Suprapubic skin (tissue), 4 donors: ENCODE data around the gene ARSG.

Experiments
- EP300 ChIP-seq: sonication (generic); formaldehyde crosslinking; IDR thresholded peaks from one replicate; pipeline ENCODE4 v1.6.1; 2017; ENCODE audit warnings: antibody characterized with exemption
- POLR2A ChIP-seq, 2 donors: fragments of 450-650 bp; IDR thresholded peaks; one replicate each; pipeline ENCODE4 v1.6.1; 2017; ENCODE audit warnings: antibody characterized with exemption in 2 of 2, mild to moderate bottlenecking in 2 of 2, moderate library complexity in 2 of 2
- POLR2AphosphoS5 ChIP-seq, 3 donors: sonication (generic); formaldehyde crosslinking; IDR thresholded peaks; one replicate each; pipeline ENCODE4 v1.6.1; 2017; ENCODE audit warnings: antibody characterized with exemption in 3 of 3
- TF ChIP-seq, protein P1 (sequence below), 2 donors: fragments of 200-600 bp in 1 of 2; fragments of 450-650 bp in 1 of 2; sonication (generic) in 1 of 2; IDR thresholded peaks; one replicate each; pipeline ENCODE4 v1.5.1; 2016 to 2019; ENCODE audit warnings: antibody characterized with exemption in 2 of 2, mild to moderate bottlenecking in 1 of 2, moderate library complexity in 1 of 2

DNA sequence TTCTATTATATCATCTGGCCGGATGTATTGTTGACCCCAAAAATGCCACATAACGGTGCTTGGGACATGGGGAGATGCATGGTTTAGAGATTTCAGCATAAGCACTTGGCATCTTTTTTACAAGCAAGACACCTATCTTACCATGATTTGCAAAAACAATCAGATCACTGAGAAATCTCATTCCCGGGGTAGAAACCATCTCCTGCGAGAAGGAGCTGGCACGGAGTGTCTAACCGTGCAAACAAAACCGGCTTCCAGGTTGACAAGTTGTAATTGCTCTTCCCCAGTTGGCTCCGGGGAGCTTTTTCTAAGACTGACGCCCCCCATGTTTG, 1.4 kb upstream of the ARSG start:
- TF ChIP-seq, protein P1, sequence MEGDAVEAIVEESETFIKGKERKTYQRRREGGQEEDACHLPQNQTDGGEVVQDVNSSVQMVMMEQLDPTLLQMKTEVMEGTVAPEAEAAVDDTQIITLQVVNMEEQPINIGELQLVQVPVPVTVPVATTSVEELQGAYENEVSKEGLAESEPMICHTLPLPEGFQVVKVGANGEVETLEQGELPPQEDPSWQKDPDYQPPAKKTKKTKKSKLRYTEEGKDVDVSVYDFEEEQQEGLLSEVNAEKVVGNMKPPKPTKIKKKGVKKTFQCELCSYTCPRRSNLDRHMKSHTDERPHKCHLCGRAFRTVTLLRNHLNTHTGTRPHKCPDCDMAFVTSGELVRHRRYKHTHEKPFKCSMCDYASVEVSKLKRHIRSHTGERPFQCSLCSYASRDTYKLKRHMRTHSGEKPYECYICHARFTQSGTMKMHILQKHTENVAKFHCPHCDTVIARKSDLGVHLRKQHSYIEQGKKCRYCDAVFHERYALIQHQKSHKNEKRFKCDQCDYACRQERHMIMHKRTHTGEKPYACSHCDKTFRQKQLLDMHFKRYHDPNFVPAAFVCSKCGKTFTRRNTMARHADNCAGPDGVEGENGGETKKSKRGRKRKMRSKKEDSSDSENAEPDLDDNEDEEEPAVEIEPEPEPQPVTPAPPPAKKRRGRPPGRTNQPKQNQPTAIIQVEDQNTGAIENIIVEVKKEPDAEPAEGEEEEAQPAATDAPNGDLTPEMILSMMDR (IDR thresholded peaks at IDR 0.05), result no peak
- no peak for TF ChIP-seq POLR2A (IDR thresholded peaks at IDR 0.05)
- no peak for TF ChIP-seq POLR2AphosphoS5 (IDR thresholded peaks at IDR 0.05)
- no peak for TF ChIP-seq EP300
